ENCODE results near the gene CCBE1. TPM values are rescaled to one million over a fixed set of nuclear protein-coding genes. Genes with fewer than 3 reads are reported as not detected.
A peak's percentile ranks its signal among the peaks of the same experiment; 100 is the strongest.

The CCBE1 gene
- polyA plus RNA-seq (2011; rRNA removed) = 3.0 and 4.3 TPM in 2 replicates
- polyA plus RNA-seq (2012; cell fraction: cytosol; rRNA removed) = 3.8 and 3.9 TPM in 2 replicates
- polyA plus RNA-seq (2012; cell fraction: nucleus; rRNA removed) = 6.3 and 8.2 TPM in 2 replicates
- polyA plus RNA-seq (2017; fragmentation: RNase III; extraction: RNeasy Plus Mini Kit Qiagen cat#74134 plus additional on column Dnase treatment) = 9.7 to 10.4 TPM (median 9.9 TPM) in 3 replicates
- polyA minus RNA-seq (2011; rRNA and poly(A)+ RNA removed) = 3.7 and 5.5 TPM in 2 replicates

DNA sequence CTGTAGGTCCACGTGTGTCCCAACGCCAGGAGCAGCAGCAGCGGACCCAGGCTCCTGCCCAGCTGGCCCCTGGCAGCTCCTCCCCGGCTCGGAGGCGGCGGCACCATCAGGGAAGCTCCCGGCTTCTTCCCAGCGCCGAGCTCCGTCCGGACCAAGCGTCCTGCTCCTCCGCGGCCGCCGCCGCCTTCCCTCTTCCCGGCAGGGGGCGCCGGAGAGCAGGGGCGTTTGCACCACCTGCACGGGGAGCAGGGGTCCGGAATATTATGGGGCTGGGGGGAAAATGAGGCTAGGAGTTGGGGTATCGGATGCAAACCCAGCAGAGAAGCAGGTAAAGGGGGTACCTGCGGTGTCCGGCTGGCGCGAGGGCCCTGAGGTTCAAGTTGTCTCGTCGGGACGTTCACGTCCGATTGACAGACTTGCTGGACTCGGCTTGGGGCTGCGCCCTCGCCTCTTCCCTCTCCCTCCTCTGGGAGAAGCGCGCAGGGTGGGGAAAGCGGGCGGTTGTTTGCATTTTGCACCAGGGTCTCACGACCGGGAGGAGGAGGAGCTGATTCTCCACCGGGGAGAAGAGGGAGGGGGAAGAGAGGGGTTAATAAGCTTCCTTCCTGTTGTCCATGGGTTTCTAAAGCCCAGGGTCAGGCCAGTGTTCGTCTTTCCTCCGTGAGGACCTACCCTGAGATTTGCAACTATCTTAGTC, at the start of gene CCBE1:
Gene CCBE1 (minus strand): TSS at position 188 of the 697 bp plus-strand sequence.
- Histone ChIP-seq H3K27ac (peak within 1 kb of the TSS; percentile 72 to 87), H3K4me1 (0 out of 3 replicates have a peak, but pooled peaks cover 3% of the 10 kb centered on the region), H3K4me2 (peak within 1 kb of the TSS; percentile 78), H3K9me3 (no peaks in the 10 kb centered on the region), H3K4me3 (peak within 1 kb of the TSS; percentile 64)
- DNase-seq (ENCODE audit: low read depth in 1 of 2, low spot score in 1 of 2) (peak; percentile 42 to 67), FAIRE-seq (no peak), ATAC-seq (peak; percentile 91 to 95)
- CTCF ChIA-PET = interaction anchor here (0.6 to 3.0 kb wide), 64 partner anchors 8 to 922 kb away, joined by 3 to 70 read pairs (median 5); no protein-coding TSS in a partner anchor
- TF ChIP-seq SMC3 (IDR thresholded peaks at IDR 0.05) = peak; percentile 76
- TF ChIP-seq FOXS1 (CRISPR knock-in tag; IDR thresholded peaks at IDR 0.05) = no peak
- TF ChIP-seq, protein P1, sequence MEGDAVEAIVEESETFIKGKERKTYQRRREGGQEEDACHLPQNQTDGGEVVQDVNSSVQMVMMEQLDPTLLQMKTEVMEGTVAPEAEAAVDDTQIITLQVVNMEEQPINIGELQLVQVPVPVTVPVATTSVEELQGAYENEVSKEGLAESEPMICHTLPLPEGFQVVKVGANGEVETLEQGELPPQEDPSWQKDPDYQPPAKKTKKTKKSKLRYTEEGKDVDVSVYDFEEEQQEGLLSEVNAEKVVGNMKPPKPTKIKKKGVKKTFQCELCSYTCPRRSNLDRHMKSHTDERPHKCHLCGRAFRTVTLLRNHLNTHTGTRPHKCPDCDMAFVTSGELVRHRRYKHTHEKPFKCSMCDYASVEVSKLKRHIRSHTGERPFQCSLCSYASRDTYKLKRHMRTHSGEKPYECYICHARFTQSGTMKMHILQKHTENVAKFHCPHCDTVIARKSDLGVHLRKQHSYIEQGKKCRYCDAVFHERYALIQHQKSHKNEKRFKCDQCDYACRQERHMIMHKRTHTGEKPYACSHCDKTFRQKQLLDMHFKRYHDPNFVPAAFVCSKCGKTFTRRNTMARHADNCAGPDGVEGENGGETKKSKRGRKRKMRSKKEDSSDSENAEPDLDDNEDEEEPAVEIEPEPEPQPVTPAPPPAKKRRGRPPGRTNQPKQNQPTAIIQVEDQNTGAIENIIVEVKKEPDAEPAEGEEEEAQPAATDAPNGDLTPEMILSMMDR (IDR thresholded peaks at IDR 0.05) = peak; percentile 83
- TF ChIP-seq, protein P2, sequence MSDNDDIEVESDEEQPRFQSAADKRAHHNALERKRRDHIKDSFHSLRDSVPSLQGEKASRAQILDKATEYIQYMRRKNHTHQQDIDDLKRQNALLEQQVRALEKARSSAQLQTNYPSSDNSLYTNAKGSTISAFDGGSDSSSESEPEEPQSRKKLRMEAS (IDR thresholded peaks at IDR 0.05) = 0 out of 2 replicates have a peak, but pooled peaks have one; percentile 26
- TF ChIP-seq FOSL2 (IDR thresholded peaks at IDR 0.05) = no peak
- no peak for TF ChIP-seq FOSL2 (CRISPR knock-in tag; IDR thresholded peaks at IDR 0.05)
- TF ChIP-seq RAD21 (conservative IDR thresholded peaks at IDR 0.05 in 1 of 2, IDR thresholded peaks at IDR 0.05 in 1 of 2) = peak; percentile 45 to 64
- WGBS (ENCODE audit: missing lambda C conversion rate) = under 1% methylated on average over 17 of the region's 46 CpGs
- POLR2A ChIA-PET = interaction anchor here (1.0 to 1.6 kb wide), 4 partner anchors 12 to 126 kb away, joined by 3 to 9 read pairs (median 3); no protein-coding TSS in a partner anchor

DNA sequence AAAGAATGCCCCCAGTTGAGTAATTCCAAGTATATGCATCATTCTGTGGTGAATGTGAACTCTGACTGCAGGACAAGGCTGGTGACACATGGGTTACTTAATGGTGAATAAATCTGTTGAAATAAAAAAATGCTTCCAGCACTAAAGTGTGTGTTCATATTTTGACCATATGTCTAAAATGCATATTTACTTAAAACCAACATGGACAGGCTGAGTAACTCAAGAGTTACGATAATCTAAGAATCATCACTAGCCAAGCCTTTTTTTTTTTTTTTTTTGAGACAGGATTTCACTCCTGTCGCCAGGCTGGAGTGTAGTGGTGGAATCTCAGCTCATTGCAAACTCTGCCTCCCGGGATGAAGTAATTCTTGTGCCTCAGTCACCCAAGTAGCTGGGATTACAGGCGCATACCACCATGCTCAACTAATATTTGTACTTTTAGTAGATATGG, 47.1 kb upstream of the CCBE1 start:
- 4% methylated on average over 4 of the region's 4 CpGs for WGBS (ENCODE audit: missing lambda C conversion rate)
- no peak for FAIRE-seq
- Histone ChIP-seq H3K4me2 (peak overlapping the region; percentile 58), H3K4me1 (peaks cover 25% of the 10 kb centered on the region; the same call in 2 of the 3 replicates), H3K9me3 (no peaks in the 10 kb centered on the region), H3K4me3 (no peak overlapping the region), H3K27ac (peak overlapping the region; percentile 62 to 87)
- CTCF ChIA-PET = interaction anchor here (2.0 to 3.5 kb wide), 3 partner anchors 27 to 79 kb away, joined by 8 to 16 read pairs (median 10); partner anchors contain the start of gene CCBE1
- peak; percentile 84 to 86 for ATAC-seq
- POLR2A ChIA-PET = interaction anchor here (1.5 kb wide), 1 partner anchor 26 kb away, joined by 5 read pairs; no protein-coding TSS in a partner anchor
- peak in 1 of 2 experiments; percentile 54 for DNase-seq (ENCODE audit: low read depth in 1 of 2, low spot score in 1 of 2)
- peak; percentile 70 for TF ChIP-seq FOSL2 (IDR thresholded peaks at IDR 0.05)
- TF ChIP-seq FOSL2 (CRISPR knock-in tag; IDR thresholded peaks at IDR 0.05) = peak; percentile 76
- no peak for TF ChIP-seq RARB (CRISPR knock-in tag; IDR thresholded peaks at IDR 0.05)
- TF ChIP-seq EP300 (IDR thresholded peaks at IDR 0.05) = peak; percentile 50 to 75; a peak in 2 of 5 replicates
- peak; percentile 71; the same call in 1 of the 2 replicates for TF ChIP-seq JUNB (IDR thresholded peaks at IDR 0.05)
- TF ChIP-seq, protein P2 (IDR thresholded peaks at IDR 0.05) = no peak
- TF ChIP-seq, protein P3, sequence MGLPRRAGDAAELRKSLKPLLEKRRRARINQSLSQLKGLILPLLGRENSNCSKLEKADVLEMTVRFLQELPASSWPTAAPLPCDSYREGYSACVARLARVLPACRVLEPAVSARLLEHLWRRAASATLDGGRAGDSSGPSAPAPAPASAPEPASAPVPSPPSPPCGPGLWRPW (IDR thresholded peaks at IDR 0.05) = 0 out of 2 replicates have a peak, but pooled peaks have one; percentile 42
- TF ChIP-seq FOSB (CRISPR knock-in tag; IDR thresholded peaks at IDR 0.05) = no peak
- no peak for TF ChIP-seq SREBF2 (IDR thresholded peaks at IDR 0.05)
- no peak for TF ChIP-seq NR3C1 (IDR thresholded peaks at IDR 0.05)
- TF ChIP-seq JUN (IDR thresholded peaks at IDR 0.05) = peak; percentile 30 to 38; a peak in 2 of 5 replicates
- TF ChIP-seq RAD21 (conservative IDR thresholded peaks at IDR 0.05 in 1 of 2, IDR thresholded peaks at IDR 0.05 in 1 of 2) = 0 out of 5 replicates have a peak, but pooled peaks of 1 of the 2 experiments have one; percentile 11
- TF ChIP-seq RFX5 (IDR thresholded peaks at IDR 0.05) = no peak
- TF ChIP-seq, protein P4, sequence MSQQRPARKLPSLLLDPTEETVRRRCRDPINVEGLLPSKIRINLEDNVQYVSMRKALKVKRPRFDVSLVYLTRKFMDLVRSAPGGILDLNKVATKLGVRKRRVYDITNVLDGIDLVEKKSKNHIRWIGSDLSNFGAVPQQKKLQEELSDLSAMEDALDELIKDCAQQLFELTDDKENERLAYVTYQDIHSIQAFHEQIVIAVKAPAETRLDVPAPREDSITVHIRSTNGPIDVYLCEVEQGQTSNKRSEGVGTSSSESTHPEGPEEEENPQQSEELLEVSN (IDR thresholded peaks at IDR 0.05; ENCODE audit: borderline replicate concordance, low read depth) = no peak
- TF ChIP-seq TP53 (CRISPR knock-in tag; IDR thresholded peaks at IDR 0.05) = no peak
- peak; percentile 51 to 68; a peak in 3 of 4 replicates for TF ChIP-seq CEBPB (IDR thresholded peaks at IDR 0.05)
- TF ChIP-seq POLR2A (IDR thresholded peaks at IDR 0.05; ENCODE audit: low read length) = no peak
- no peak for TF ChIP-seq POLR2AphosphoS2 (conservative IDR thresholded peaks at IDR 0.05; ENCODE audit: low read length)
- TF ChIP-seq, protein P5, sequence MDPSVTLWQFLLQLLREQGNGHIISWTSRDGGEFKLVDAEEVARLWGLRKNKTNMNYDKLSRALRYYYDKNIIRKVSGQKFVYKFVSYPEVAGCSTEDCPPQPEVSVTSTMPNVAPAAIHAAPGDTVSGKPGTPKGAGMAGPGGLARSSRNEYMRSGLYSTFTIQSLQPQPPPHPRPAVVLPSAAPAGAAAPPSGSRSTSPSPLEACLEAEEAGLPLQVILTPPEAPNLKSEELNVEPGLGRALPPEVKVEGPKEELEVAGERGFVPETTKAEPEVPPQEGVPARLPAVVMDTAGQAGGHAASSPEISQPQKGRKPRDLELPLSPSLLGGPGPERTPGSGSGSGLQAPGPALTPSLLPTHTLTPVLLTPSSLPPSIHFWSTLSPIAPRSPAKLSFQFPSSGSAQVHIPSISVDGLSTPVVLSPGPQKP (IDR thresholded peaks at IDR 0.05; ENCODE audit: low read depth, low read length) = no peak
- TF ChIP-seq GATA3 (IDR thresholded peaks at IDR 0.05; ENCODE audit: borderline replicate concordance) = peak; percentile 69; the same call in 1 of the 2 replicates
- TF ChIP-seq RCOR1 (IDR thresholded peaks at IDR 0.05; ENCODE audit: low read depth, low read length) = no peak
